ENCODE data around the gene RPS19BP1.

The RPS19BP1 gene

DNA sequence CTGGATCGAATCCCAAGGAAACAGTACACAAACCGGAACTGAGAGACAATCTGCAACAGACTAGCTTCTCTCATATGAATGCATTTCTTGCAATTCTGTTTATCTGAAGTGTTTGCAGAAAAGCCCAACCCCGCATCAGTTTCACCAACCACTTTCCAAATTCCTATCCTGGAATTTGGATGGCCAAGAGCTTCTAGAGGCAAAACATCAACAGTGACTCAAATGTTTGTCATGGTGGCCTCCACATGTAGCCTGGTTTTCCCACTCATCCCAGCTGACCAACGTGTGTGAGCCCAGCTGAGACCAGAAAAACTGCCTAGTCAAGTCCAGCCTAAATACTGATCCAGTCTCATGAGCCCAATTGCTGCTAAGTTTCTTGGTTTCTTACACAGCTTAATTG, 38.8 kb downstream of the RPS19BP1 start:
- in situ Hi-C loops (cut with HindIII; ENCODE audit: low sequenced_read_pairs), result no loop called here
- DNase-seq (ENCODE audit: low read depth), result peak; percentile 47
- H3K4me3 ChIP-seq (ENCODE audit: low read depth, low read length), result no peak overlapping the region
- no peak for TF ChIP-seq CTCF (IDR thresholded peaks at IDR 0.05; ENCODE audit: low read depth, low read length, missing control alignments)

- no peak for TF ChIP-seq CTCF (IDR thresholded peaks at IDR 0.05; ENCODE audit: low read depth, low read length, missing control alignments)
- in situ Hi-C loops (cut with HindIII; ENCODE audit: low sequenced_read_pairs), result no loop called here
- no peak overlapping the region for H3K4me3 ChIP-seq (ENCODE audit: low read depth, low read length)
- DNase-seq (ENCODE audit: low read depth), result no peak
Observed at GRCh38 chr22:39492186-39492585, 40.4 kb downstream of the RPS19BP1 start.

GRCh38 chr22:39491696-39492095, 40.9 kb downstream of the RPS19BP1 start:
- H3K4me3 ChIP-seq (ENCODE audit: low read depth, low read length), result no peak overlapping the region
- in situ Hi-C loops (cut with HindIII; ENCODE audit: low sequenced_read_pairs), result no loop called here
- TF ChIP-seq CTCF (IDR thresholded peaks at IDR 0.05; ENCODE audit: low read depth, low read length, missing control alignments), result no peak
- no peak for DNase-seq (ENCODE audit: low read depth)

DNA sequence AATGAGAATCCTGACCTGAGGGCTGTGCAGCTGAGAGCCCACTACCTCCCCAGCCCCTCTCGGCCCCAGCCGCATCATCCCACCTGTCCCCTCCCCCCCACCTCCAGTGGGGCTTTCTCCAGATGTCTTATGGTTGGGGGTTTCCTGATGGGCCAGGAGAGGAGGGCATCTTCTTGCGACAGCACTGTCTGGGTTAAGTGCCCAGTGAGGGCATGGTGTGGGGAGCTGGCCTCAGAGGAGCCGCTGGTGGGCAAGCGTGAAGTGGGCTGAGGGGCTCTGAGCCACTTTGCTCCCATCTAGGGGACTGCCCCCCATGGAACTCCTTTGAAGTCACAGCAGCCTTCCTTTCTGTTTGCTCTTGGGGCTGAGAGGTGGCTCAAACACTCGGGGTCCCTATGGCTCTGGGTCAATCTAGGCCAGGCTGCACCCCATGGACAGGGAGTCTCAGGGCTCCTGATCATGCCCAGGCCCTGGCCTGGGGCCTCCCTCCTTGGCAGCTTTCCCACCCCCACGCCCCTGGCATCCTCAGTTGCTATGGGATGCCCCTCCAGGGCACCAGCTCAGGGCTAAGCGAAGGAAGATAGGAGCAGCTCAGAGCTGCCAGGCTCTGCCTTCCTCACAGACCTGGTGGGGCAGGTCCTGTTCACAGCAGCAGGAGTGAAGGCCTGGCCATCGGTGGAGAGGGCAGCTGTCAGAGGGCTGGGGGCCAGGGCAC, 41.4 kb downstream of the RPS19BP1 start:
- TF ChIP-seq CTCF (IDR thresholded peaks at IDR 0.05; ENCODE audit: low read depth, low read length, missing control alignments), result no peak
- no peak for DNase-seq (ENCODE audit: low read depth)
- in situ Hi-C loops (cut with HindIII; ENCODE audit: low sequenced_read_pairs), result no loop called here
- H3K4me3 ChIP-seq (ENCODE audit: low read depth, low read length), result no peak overlapping the region

DNA sequence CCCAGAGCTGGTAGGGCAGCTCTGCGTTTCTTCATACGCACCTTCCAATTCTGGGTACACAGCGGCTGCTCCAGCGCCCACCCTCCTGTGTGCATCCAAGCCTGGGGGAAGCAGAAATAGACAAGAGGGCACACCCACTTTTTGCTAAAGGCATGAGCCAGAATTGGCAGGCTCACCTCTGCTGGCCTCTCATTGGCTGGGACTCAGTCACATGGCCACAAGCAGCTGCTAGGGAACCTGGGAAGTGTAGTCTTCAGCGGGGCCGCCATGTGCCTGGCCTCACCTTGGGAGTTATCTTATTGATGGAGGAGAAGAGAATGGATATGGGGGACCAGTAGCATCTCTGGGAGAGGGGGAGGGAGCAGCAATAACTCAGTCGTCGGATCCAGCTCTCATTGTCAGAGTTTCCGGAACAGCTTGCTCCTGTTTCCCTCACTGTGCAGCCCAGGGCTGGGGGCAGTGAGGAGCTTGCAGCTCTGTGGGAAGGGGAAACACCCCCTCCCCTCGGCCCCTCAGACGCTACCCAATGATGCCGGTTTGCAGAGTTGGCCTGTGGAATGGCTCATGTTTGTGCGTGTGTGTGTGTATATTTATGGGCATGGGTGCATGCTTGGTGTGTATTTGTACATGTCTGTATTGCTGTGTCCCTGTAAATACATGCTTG, 42.3 kb downstream of the RPS19BP1 start:
- in situ Hi-C loops (cut with HindIII; ENCODE audit: low sequenced_read_pairs), result no loop called here
- no peak overlapping the region for H3K4me3 ChIP-seq (ENCODE audit: low read depth, low read length)
- DNase-seq (ENCODE audit: low read depth), result peak; percentile 37
- no peak for TF ChIP-seq CTCF (IDR thresholded peaks at IDR 0.05; ENCODE audit: low read depth, low read length, missing control alignments)

GRCh38 chr22:39489094-39490068, 43.2 kb downstream of the RPS19BP1 start:
- DNase-seq (ENCODE audit: low read depth), result no peak
- no peak for TF ChIP-seq CTCF (IDR thresholded peaks at IDR 0.05; ENCODE audit: low read depth, low read length, missing control alignments)
- H3K4me3 ChIP-seq (ENCODE audit: low read depth, low read length), result no peak overlapping the region
- in situ Hi-C loops (cut with HindIII; ENCODE audit: low sequenced_read_pairs), result no loop called here
